Measurements from ENCODE around the gene KRTCAP3. TPM values are rescaled to one million over a fixed set of nuclear protein-coding genes. Genes with fewer than 3 reads are reported as not detected.

Gene KRTCAP3
- total RNA-seq, 4 donors from 2014 or later, result 9.2 to 40.1 (median 19.4) TPM

- DNase-seq, result no peak
- Histone ChIP-seq H3K4me1 (peaks cover 6 to 16% of the 10 kb centered on the region in 2 donors), H3K27me3 (no peaks in the 10 kb centered on the region), H3K27ac (no peak overlapping the region), H3K36me3 (no peaks in the 10 kb centered on the region), H3K4me3 (replicated peaks in 1 of 3) (no peak overlapping the region), H3K9me3 (no peaks in the 10 kb centered on the region)
- intact Hi-C loops (cut with DNase I), result loop anchor here (10.0 kb wide), 2 partner anchors 58 to 172 kb away; partner anchors contain the start of genes SLC4A1AP and SUPT7L
- 90% methylated on average over 4 of the region's 4 CpGs for WGBS, 2 donors
- no peak for TF ChIP-seq CTCF (IDR thresholded peaks at IDR 0.05)
- TF ChIP-seq POLR2A (IDR thresholded peaks at IDR 0.05), result no peak
Measured at GRCh38 chr2:27492557-27492956, 50.4 kb downstream of the KRTCAP3 start.

- WGBS, 2 donors, result 87 to 90% methylated on average over 12 to 13 of the region's 13 CpGs
- Histone ChIP-seq H3K27me3 (no peaks in the 10 kb centered on the region), H3K36me3 (no peaks in the 10 kb centered on the region), H3K4me1 (peaks cover 3 to 13% of the 10 kb centered on the region in 2 donors), H3K27ac (no peak overlapping the region), H3K4me3 (replicated peaks in 1 of 3) (no peak overlapping the region), H3K9me3 (no peaks in the 10 kb centered on the region)
- intact Hi-C loops (cut with DNase I), result loop anchor here (10.0 kb wide), 2 partner anchors 59 to 171 kb away; partner anchors contain the start of genes SLC4A1AP and SUPT7L
- TF ChIP-seq CTCF (IDR thresholded peaks at IDR 0.05) (no peak), POLR2A (IDR thresholded peaks at IDR 0.05) (no peak)
- DNase-seq, result no peak
Measured at GRCh38 chr2:27493948-27494283, 51.7 kb downstream of the KRTCAP3 start.

Small RNAs within 50 kb of the gene (small RNA-seq; reads per million reads assigned to genes)
- gene RNU6-986P, result not detected

Other genes with a start within 250 kb of the KRTCAP3 start
- 100 to 1,000 TPM; 149 to 345 (median 254) TPM for gene ATRAID, start 230.3 kb upstream of the KRTCAP3 start, total RNA-seq
- gene SLC5A6, start 230.1 kb upstream of the KRTCAP3 start, total RNA-seq, result 10 to 100 TPM; 10.9 to 34.0 (median 22.0) TPM
- gene CAD, start 225.0 kb upstream of the KRTCAP3 start, total RNA-seq, result 10 to 100 TPM; 16.5 to 31.9 (median 28.2) TPM
- gene SLC30A3, start 179.3 kb upstream of the KRTCAP3 start, total RNA-seq, result under 1 TPM; 0.33 to 0.98 (median 0.80) TPM
- 1 to 10 TPM in 2 of 4 donors, under 1 TPM in 1, not detected in 1; 0.33 to 2.1 (median 1.1) TPM for gene DNAJC5G, start 166.9 kb upstream of the KRTCAP3 start, total RNA-seq
- 1 to 10 TPM in 1 of 4 donors, under 1 TPM in 2, not detected in 1; 0.22 to 1.6 (median 0.54) TPM for gene TRIM54, start 160.0 kb upstream of the KRTCAP3 start, total RNA-seq
- gene UCN, start 133.9 kb upstream of the KRTCAP3 start, total RNA-seq, result 1 to 10 TPM; 1.1 to 2.5 (median 2.0) TPM
- 100 to 1,000 TPM in 3 of 4 donors, 10 to 100 TPM in 1; 92.9 to 151 (median 116) TPM for gene MPV17, start 119.3 kb upstream of the KRTCAP3 start, total RNA-seq
- gene GTF3C2, start 85.6 kb upstream of the KRTCAP3 start, total RNA-seq, result 10 to 100 TPM; 44.7 to 86.6 (median 51.8) TPM
- gene EIF2B4, start 72.0 kb upstream of the KRTCAP3 start, total RNA-seq, result 10 to 100 TPM; 34.7 to 44.0 (median 38.6) TPM
- gene SNX17, start 71.8 kb upstream of the KRTCAP3 start, total RNA-seq, result 100 to 1,000 TPM; 109 to 148 (median 130) TPM
- 10 to 100 TPM in 1 of 4 donors, 1 to 10 TPM in 3; 9.1 to 14.8 (median 9.2) TPM for gene ZNF513, start 61.6 kb upstream of the KRTCAP3 start, total RNA-seq
- gene PPM1G, start 32.8 kb upstream of the KRTCAP3 start, total RNA-seq, result 10 to 100 TPM; 55.4 to 75.2 (median 59.5) TPM
- 10 to 100 TPM; 45.2 to 68.6 (median 63.1) TPM for gene NRBP1, start 13.8 kb upstream of the KRTCAP3 start, total RNA-seq
- 10 to 100 TPM; 30.9 to 56.8 (median 43.7) TPM for gene IFT172, start 47.4 kb downstream of the KRTCAP3 start, total RNA-seq
- gene FNDC4, start 52.8 kb downstream of the KRTCAP3 start, total RNA-seq, result 10 to 100 TPM in 1 of 4 donors, 1 to 10 TPM in 3; 4.0 to 17.7 (median 7.1) TPM
- under 1 TPM in 1 of 4 donors, not detected in 3; 0.13 TPM for gene GCKR, start 54.5 kb downstream of the KRTCAP3 start, total RNA-seq
- gene ZNF512, start 140.7 kb downstream of the KRTCAP3 start, total RNA-seq, result 10 to 100 TPM; 39.2 to 70.6 (median 50.3) TPM
- gene CCDC121, start 186.6 kb downstream of the KRTCAP3 start, total RNA-seq, result 1 to 10 TPM; 7.2 to 9.9 (median 8.0) TPM
- 10 to 100 TPM; 24.2 to 26.9 (median 24.9) TPM for gene GPN1, start 186.7 kb downstream of the KRTCAP3 start, total RNA-seq
- gene SUPT7L, start 221.2 kb downstream of the KRTCAP3 start, total RNA-seq, result 10 to 100 TPM; 24.9 to 38.1 (median 29.6) TPM
- gene SLC4A1AP, start 221.5 kb downstream of the KRTCAP3 start, total RNA-seq, result 10 to 100 TPM; 16.5 to 26.6 (median 23.4) TPM

Measured in thyroid gland (tissue), 4 donors.